IPS-15b (cell line): ENCODE data around the gene SYP.
"Not testable (repeated sequence)": the region's sequence is repeated elsewhere in the genome, so short reads cannot be mapped to it uniquely, and the experiment has no call there.

Source experiments
- H3K27me3 ChIP-seq: one replicate; pipeline ENCODE4 v1.6.1; 2013; ENCODE audit warnings: low read length; ENCODE audit not compliant: control insufficient read depth, insufficient read depth
- H3K36me3 ChIP-seq: one replicate; pipeline ENCODE4 v1.6.1; 2013; ENCODE audit warnings: low read length; ENCODE audit not compliant: control insufficient read depth, insufficient read depth
- H3K4me1 ChIP-seq: one replicate; pipeline ENCODE4 v1.6.1; 2013; ENCODE audit warnings: mild to moderate bottlenecking, low read length; ENCODE audit not compliant: control insufficient read depth, insufficient read depth
- H3K4me3 ChIP-seq: one replicate; pipeline ENCODE4 v1.5.1; 2013; ENCODE audit warnings: low read depth, low read length
- H3K9ac ChIP-seq: one replicate; pipeline ENCODE4 v1.6.1; 2013; ENCODE audit warnings: low read depth, mild to moderate bottlenecking, low read length
- H3K9me3 ChIP-seq: one replicate; pipeline ENCODE4 v1.6.1; 2013; ENCODE audit warnings: mild to moderate bottlenecking, low read length; ENCODE audit not compliant: control insufficient read depth, insufficient read depth

SYP gene

DNA sequence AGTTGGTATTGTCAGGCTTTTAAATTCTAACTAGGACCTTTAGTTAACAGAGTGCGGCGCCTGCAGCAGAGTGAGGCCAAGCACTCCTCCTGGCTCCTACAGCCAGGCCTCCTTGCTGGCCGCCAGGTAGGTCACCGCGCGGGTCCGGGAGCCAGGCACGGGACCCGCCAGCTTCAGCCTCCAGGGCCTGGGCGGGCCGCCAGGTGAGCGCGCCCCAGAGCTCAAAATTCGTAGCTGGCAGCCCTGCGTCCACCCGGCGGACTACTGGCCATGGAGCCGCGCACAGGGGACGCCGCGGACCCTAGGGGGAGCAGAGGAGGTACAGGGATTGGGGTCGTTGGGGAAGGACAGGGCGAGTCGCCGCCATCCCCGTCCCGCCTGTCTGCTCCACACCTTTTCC lies 37.4 kb downstream of the SYP start, which contains the start of gene MAGIX:
Gene MAGIX (plus strand): TSS at position 139 of the 400 bp plus-strand sequence. CDS start 132 bp downstream, at position 271.
- Histone ChIP-seq H3K9ac (no peak within 1 kb of the TSS), H3K9me3 (no peaks in the 10 kb centered on the region), H3K27me3 (peaks cover 59% of the 10 kb centered on the region), H3K36me3 (no peaks in the 10 kb centered on the region), H3K4me1 (peaks cover 4% of the 10 kb centered on the region), H3K4me3 (peak within 1 kb of the TSS; percentile 48)

DNA sequence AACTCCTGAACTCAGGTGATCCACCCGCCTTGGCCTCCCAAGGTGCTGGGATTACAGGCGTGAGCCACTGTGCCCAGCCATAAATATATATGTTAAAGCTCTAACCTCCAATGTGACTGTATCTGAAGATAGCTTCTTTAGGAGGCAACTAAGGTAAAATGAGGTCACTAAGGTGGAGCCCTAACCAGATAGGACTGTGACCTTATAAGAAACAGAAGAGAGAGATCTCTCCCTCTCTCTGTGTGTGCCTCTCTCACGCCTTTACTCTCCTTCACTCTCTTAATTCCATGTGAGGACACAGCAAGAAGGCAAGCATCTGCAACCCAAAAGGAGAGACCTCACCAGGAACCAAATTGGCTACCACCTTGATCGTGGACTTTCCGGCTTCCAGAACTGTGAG lies 38.4 kb downstream of the SYP start:
- Histone ChIP-seq H3K36me3 (no peaks in the 10 kb centered on the region), H3K4me1 (no peaks in the 10 kb centered on the region), H3K9ac (no peak overlapping the region), H3K9me3 (no peaks in the 10 kb centered on the region), H3K27me3 (peaks cover 58% of the 10 kb centered on the region), H3K4me3 (no peak overlapping the region)

DNA sequence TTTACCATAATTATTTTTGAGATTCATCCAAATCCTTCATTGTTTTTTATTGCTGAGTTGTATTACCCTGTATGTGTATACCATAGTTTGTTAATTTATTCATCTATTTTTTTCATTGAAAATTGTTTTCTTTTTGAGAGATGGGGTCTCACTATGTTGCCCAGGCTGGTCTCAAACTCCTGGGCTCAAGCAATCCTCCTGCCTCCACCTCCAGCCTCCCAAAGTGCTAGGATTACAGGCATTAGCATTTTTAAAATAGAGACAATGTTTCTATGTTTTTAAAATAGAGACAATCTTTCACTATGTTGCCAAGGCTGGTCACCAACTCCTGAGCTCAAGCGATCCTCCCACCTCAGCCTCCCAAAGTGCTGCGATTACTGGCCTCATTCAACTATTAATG lies 39.1 kb downstream of the SYP start:
- H3K27me3 ChIP-seq: peaks cover 56% of the 10 kb centered on the region

DNA sequence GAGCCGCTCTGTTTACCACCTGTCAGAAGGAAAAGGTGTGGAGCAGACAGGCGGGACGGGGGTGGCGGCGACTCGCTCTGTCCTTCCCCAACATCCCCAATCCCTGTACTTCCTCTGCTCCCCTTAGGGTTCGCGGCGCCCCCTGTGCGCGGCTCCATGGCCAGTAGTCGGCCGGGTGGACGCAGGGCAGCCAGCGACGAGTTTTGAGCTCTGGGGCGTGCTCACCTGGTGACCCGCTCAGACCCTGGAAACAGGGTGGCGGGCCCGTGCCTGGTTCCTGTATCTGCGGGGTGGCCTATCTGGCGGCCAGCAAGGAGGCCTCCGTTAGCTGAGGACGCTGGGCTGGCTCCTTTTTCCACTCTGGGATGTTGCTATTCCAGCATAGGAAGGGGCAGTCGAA lies 42.8 kb downstream of the SYP start:
- H3K9ac ChIP-seq: no peak overlapping the region

More for the DNA sequence above, 39.1 kb downstream of the SYP start:
- no peaks in the 10 kb centered on the region for H3K4me1 ChIP-seq
- no peak overlapping the region for H3K9ac ChIP-seq
- no peaks in the 10 kb centered on the region for H3K9me3 ChIP-seq
- no peaks in the 10 kb centered on the region for H3K36me3 ChIP-seq
- no peak overlapping the region for H3K4me3 ChIP-seq

DNA sequence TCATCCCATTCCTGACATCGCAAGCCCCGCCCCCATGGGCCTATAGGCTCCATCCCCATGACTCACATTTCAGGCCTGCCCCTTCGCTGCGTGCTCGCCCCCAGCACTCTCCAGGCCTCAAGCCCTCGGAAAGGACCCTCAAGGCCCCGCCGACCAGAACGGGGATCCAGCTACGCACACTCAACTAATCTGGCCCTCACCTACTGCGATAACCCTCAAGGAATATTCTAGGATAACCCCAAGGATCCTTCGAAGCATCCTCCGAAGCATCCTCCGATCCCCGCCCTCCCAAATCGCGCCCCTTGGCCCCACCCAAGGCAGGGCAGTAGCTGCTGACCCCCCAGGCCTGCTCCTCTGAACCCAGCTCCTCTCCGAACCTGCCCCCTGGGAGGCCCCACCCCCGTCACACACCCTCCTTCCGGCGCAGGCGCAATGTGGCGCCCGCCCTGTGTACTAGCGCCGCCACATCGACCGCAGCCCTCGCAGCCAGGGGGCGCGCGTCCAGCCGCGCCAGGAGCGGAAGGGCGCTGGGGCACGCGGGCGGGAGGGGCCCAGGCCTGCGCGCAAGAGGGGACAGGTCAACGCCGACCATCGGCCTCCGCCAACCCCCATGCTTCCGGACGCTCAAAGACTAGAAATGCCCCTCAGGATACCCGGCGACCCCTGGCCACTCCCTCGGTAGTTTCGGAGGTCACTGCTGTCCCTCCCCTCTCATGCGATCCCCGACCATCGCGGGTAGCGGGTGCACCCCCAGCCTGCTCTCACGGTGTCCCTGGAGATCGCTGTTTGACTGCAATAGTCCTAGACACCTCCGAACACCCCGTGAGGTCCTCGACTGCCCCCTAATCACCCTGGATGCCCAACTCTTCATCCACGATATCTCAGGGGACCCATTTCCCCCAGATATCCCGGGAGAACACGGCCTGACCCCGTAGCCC lies 43.8 kb downstream of the SYP start:
- no peak overlapping the region for H3K9ac ChIP-seq
- H3K9me3 ChIP-seq: no peaks in the 10 kb centered on the region
- H3K27me3 ChIP-seq: peaks cover 31% of the 10 kb centered on the region
- H3K36me3 ChIP-seq: no peaks in the 10 kb centered on the region
- H3K4me1 ChIP-seq: peaks cover 2% of the 10 kb centered on the region
- H3K4me3 ChIP-seq: peak overlapping the region; percentile 59

More for the DNA sequence above, 42.8 kb downstream of the SYP start:
- Histone ChIP-seq H3K9me3 (no peaks in the 10 kb centered on the region), H3K4me3 (peak overlapping the region; percentile 13), H3K36me3 (no peaks in the 10 kb centered on the region), H3K27me3 (peaks cover 39% of the 10 kb centered on the region), H3K4me1 (peaks cover 2% of the 10 kb centered on the region)

DNA sequence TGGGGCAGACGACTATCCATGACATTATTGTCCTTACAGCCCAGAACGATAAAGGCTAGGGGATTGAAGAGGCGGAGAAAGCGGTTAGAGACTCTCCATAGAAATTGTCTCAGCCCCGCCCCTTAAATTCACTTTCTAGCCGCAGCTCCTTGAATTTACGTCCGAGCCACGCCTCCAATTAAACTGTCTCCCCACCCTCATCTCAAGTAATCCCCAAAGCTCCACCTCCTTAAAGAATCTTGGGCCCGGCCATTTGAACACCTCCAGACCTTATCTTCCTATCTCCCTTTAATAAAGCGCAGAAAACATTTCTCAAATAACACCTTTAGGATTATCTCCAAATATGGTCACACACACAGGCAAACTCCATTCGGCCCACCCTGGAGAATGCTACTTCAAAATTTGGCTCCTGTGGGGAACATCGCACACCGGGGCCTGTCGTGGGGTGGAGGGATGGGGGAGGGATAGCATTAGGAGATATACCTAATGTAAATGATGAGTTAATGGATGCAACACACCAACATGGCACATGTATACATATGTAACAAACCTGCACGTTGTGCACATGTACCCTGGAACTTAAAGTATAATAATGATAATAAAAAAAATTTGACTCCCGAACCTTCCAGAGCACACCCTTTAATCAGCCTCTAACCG lies 44.6 kb downstream of the SYP start:
- peaks cover 29% of the 10 kb centered on the region for H3K27me3 ChIP-seq
- peak overlapping the region; percentile 59 for H3K4me3 ChIP-seq
- no peak overlapping the region for H3K9ac ChIP-seq
- no peaks in the 10 kb centered on the region for H3K36me3 ChIP-seq
- no peaks in the 10 kb centered on the region for H3K9me3 ChIP-seq
- H3K4me1 ChIP-seq: peaks cover 2% of the 10 kb centered on the region

DNA sequence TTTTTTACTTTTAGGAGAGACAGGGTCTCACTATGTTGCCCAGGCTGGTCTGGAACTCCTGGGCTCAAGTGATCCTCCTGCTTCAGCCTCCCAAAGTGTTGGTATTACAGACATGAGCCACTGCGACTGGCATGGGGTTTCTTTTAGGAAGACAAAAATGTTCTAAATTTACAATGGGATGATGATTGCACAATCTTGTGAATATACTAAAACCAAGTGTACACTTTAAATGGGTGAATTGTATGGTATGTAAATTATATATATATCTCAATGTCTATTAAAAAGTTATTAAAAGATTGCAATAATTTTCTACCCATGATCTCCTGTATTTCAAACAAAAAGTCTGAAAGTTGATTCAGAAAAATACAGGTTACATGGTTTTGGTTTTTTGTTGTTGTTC lies 46.5 kb downstream of the SYP start:
- peaks cover 2% of the 10 kb centered on the region for H3K4me1 ChIP-seq
- H3K9me3 ChIP-seq: no peaks in the 10 kb centered on the region
- no peak overlapping the region for H3K9ac ChIP-seq
- no peaks in the 10 kb centered on the region for H3K36me3 ChIP-seq
- H3K27me3 ChIP-seq: peaks cover 13% of the 10 kb centered on the region
- H3K4me3 ChIP-seq: no peak overlapping the region

DNA sequence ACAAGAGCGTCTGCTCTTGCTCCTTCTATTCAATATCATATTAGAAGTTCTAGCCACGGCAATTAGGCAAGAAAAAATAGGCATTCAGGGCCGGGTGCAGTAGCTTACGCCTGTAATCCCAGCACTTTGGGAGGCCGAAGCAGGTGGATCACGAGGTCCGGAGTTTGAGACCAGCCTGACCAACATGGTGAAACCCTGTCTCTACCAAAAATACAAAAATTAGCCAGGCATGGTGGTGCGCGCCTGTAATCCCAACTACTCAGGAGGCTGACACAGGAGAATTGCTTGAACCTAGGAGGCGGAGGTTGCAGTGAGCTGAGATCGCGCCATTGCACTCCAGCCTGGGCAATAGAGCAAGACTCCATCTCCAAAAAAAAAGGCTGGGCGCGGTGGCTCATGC lies 50.7 kb downstream of the SYP start:
- not testable (repeated sequence) for H3K9me3 ChIP-seq, H3K9ac ChIP-seq, H3K4me3 ChIP-seq

DNA sequence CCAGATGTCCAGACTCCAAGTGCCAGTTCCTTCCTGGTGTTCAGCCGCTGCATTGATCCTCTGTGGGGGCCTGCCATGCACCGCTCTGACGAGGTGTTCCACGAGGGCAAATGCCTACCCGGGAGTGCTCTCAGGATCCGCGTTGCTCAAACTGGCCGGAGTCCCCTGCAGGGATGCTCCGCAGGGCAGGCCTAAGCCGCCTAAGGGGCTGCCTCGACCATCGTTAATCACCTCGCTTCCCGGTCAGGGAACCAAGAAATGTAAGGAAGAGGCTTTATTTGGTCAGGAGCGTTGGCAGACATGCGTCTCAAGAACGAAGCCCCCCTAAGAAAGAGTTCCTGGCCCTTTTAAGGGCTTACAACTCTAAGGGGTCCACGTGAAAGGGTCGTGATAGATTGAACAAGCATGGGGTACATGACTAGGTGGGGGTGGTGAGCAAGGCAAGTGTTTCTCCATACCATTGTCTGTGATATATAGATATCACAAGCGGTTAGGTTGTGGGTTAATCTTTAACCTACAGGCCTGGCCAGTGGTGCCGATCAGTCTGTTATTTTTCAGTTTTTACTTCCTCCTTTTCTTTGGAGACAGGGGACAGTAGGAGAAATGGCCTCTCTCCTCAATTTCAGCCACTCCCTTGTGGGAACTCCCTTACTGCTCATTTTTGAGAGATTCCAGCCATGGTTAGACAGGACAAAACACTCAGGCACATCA lies 51.4 kb downstream of the SYP start:
- not testable (repeated sequence) for H3K9ac ChIP-seq, H3K4me1 ChIP-seq, H3K9me3 ChIP-seq, H3K27me3 ChIP-seq, H3K36me3 ChIP-seq, H3K4me3 ChIP-seq

More for the DNA sequence above, 50.7 kb downstream of the SYP start:
- not testable (repeated sequence) for H3K27me3 ChIP-seq, H3K4me1 ChIP-seq, H3K36me3 ChIP-seq

DNA sequence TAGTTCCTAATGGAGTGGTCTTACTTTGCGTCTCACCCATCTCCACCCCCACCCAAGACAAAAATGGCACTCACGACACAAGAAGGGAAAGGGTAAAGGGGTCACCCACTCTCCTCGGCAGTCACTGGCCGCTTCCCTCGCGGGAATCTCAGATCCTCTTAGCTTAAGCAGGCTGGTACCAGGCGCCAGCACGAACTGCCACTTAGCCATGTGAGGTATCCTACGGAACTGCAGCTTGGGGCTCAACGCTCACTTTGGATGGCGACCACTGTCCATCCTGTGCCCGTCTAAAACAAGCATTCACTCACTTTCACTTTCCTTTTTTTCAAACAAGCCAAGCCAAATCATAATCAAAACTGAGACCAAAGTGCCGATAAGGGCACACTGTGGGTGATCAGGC lies 52.1 kb downstream of the SYP start:
- Histone ChIP-seq H3K9me3 (no peaks in the 10 kb centered on the region), H3K4me1 (no peaks in the 10 kb centered on the region), H3K27me3 (no peaks in the 10 kb centered on the region), H3K4me3 (no peak overlapping the region), H3K36me3 (no peaks in the 10 kb centered on the region), H3K9ac (no peak overlapping the region)

DNA sequence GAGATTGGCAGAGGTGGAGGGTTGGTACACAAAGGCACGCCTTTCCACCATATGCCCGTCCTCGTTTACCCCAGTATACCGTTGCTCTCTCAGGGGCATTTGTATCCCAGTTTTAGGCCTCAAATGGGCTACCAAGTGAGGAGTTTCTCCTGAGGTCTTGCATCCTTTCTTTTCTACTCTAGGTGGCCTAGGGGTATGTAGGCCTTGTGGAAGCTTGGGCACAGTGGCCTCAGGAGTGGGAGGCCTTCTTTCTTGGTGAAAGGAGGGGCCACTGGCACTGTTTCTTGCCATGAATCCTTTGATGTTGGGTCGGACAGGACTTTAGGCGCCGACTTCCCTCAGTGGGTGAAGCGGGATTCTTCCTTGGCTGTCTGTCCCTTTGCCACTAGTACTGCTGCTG lies 52.7 kb downstream of the SYP start:
- Histone ChIP-seq H3K36me3 (no peaks in the 10 kb centered on the region), H3K27me3 (no peaks in the 10 kb centered on the region), H3K4me3 (no peak overlapping the region), H3K4me1 (no peaks in the 10 kb centered on the region), H3K9ac (no peak overlapping the region), H3K9me3 (no peaks in the 10 kb centered on the region)
